Duodenal mucosa (tissue), 2 donors: ENCODE results near the gene ADAMTS2.

Source experiments
- H3K27ac ChIP-seq: one replicate; pipeline ENCODE4 v1.7.0; 2013; ENCODE audit warnings: low read depth, low read length
- H3K27me3 ChIP-seq, 2 donors: one replicate each; pipeline ENCODE4 v1.7.0; 2013; ENCODE audit warnings: low read length in 2 of 2, control low read depth in 1 of 2; ENCODE audit not compliant: insufficient read depth in 2 of 2, control insufficient read depth in 1 of 2
- H3K36me3 ChIP-seq, 2 donors: one replicate each; pipeline ENCODE4 v1.7.0; 2013; ENCODE audit warnings: low read length in 2 of 2, control low read depth in 1 of 2; ENCODE audit not compliant: insufficient read depth in 2 of 2, control insufficient read depth in 1 of 2
- H3K4me1 ChIP-seq, 2 donors: one replicate each; pipeline ENCODE4 v1.7.0; 2013; ENCODE audit warnings: low read length in 2 of 2, control low read depth in 1 of 2; ENCODE audit not compliant: insufficient read depth in 2 of 2, control insufficient read depth in 1 of 2
- H3K4me3 ChIP-seq, 2 donors: one replicate each; pipeline ENCODE4 v1.7.0; 2013; ENCODE audit warnings: low read length in 2 of 2, low read depth in 1 of 2
- H3K9ac ChIP-seq, 2 donors: one replicate each; pipeline ENCODE4 v1.7.0; 2013; ENCODE audit warnings: low read length in 2 of 2, low read depth in 1 of 2
- H3K9me3 ChIP-seq, 2 donors: one replicate each; pipeline ENCODE4 v1.7.0; 2013; ENCODE audit warnings: low read length in 2 of 2, control low read depth in 1 of 2; ENCODE audit not compliant: control insufficient read depth in 1 of 2

Gene ADAMTS2

DNA sequence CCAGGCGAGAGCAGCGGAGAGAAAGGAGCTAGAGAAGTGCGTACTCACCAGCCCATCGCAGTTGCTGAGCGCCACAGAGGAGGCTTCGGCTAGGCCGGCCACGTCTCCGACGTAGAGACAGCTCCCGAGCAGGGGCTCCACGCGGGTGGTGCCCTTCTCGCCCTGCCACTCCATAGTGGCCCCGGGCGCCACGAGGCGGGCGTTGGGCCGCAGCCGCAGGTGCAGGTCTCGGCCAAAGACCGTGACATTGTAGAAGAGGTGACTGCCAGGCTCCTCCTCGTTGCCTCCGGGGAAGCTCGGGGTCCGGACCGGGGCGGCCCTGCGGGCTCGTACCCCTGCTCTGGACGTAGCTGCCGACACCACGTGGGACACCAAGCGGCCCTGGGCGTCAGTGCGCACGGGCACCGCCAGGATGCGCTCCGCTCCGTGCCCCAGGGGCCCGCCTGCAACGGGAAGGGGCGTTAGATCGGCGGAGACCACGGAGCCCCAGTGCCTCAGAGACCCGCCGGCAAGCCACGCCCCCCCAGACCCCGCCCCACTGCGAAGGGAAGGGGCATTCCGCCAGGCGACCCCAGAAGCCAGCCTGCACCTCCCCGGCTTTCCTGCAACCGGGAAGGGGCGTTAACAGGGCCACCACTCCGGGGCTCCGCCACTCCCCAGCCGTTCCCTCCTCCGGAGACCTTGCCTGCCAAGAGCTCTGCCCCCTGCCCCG, 1.4 kb downstream of the ADAMTS2 start:
- H3K27ac ChIP-seq, result no peak overlapping the region
- no peaks in the 10 kb centered on the region for H3K9me3 ChIP-seq
- peaks cover 24 to 33% of the 10 kb centered on the region in 2 donors for H3K27me3 ChIP-seq
- H3K4me1 ChIP-seq, result no peaks in the 10 kb centered on the region
- no peaks in the 10 kb centered on the region for H3K36me3 ChIP-seq
- peak overlapping the region; percentile 35 to 50 for H3K4me3 ChIP-seq
- H3K9ac ChIP-seq, result no peak overlapping the region

DNA sequence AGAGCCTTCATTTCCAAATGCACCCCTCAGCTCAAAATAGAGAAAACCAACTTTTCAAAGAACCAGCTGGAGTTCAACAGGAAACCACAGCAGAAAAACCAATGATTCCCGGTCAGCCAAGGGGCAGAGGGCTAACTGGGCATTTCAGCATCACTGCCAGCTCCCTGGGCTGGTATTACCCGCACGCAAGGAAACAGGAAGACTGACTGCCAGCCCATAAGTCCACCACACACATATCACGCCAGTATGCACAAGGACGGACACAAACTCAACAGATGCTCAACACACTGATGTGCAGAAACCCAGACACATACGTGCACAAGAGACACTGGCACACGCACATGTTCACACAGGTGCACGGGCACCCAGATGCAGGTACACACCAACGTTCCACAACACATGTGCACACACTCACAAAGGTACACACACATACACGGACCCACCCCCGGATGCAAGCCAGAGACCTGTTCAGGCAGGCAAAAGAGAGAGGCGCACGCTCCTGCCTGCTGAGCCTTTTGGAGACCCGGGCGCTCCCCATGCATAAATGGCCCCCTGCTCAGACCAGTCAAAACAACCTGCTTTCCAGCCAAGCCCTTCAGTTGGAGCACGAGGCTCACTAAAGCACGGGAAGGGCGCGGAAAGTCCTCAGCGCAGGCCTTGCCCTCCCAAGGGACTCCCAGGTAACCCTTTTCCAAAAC, 2.1 kb downstream of the ADAMTS2 start:
- Histone ChIP-seq H3K27ac (no peak overlapping the region), H3K9ac (no peak overlapping the region), H3K4me1 (no peaks in the 10 kb centered on the region), H3K9me3 (no peaks in the 10 kb centered on the region), H3K4me3 (peak overlapping the region; percentile 35 to 40), H3K27me3 (peaks cover 24 to 33% of the 10 kb centered on the region in 2 donors), H3K36me3 (no peaks in the 10 kb centered on the region)

DNA sequence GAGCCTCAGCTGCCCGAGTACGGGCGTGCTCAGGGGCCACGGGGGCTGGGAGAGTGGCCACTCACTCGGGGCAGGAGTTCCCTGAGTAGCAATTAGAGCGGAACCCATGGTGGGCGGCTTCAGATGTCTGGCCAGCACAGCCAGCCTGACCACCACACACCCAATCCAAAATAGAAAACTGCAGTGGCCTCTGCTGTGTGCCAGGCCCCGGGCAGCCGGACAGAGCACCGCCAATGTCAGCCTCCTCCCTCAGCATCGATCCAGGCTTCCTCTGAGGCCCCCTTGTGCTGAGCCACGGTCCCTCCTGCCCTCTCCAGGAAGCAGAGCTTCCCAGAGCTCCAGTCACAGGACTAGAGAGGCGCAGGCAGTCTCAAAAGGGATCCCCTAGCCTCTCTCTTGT, 2.7 kb downstream of the ADAMTS2 start:
- no peak overlapping the region for H3K9ac ChIP-seq
- peaks cover 24 to 33% of the 10 kb centered on the region in 2 donors for H3K27me3 ChIP-seq
- H3K27ac ChIP-seq, result no peak overlapping the region
- no peaks in the 10 kb centered on the region for H3K9me3 ChIP-seq
- no peak overlapping the region for H3K4me3 ChIP-seq
- H3K4me1 ChIP-seq, result no peaks in the 10 kb centered on the region
- H3K36me3 ChIP-seq, result no peaks in the 10 kb centered on the region

DNA sequence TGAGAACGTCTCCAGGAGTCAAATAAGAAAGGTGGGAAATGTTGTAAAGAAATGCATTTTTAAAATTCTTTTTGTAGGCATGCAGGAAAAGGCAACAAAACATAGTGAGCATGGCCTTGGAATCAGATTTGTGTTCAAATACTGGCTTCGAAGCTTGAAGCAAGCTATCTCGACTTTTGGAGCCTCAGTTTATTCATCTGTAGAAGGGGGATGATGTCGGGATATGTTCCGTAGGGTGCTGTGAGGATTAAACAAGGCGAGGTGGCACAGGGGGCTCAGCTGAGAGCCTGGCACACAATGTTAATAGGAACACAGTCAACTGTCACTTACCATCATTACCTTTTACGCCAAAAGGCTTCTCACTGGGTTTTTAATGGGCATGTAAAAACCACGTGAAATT, 4.8 kb downstream of the ADAMTS2 start:
- H3K9ac ChIP-seq, result no peak overlapping the region
- H3K4me3 ChIP-seq, result no peak overlapping the region
- peaks cover 11 to 18% of the 10 kb centered on the region in 2 donors for H3K27me3 ChIP-seq
- H3K9me3 ChIP-seq, result no peaks in the 10 kb centered on the region
- H3K27ac ChIP-seq, result no peak overlapping the region
- no peaks in the 10 kb centered on the region for H3K4me1 ChIP-seq
- no peaks in the 10 kb centered on the region for H3K36me3 ChIP-seq

DNA sequence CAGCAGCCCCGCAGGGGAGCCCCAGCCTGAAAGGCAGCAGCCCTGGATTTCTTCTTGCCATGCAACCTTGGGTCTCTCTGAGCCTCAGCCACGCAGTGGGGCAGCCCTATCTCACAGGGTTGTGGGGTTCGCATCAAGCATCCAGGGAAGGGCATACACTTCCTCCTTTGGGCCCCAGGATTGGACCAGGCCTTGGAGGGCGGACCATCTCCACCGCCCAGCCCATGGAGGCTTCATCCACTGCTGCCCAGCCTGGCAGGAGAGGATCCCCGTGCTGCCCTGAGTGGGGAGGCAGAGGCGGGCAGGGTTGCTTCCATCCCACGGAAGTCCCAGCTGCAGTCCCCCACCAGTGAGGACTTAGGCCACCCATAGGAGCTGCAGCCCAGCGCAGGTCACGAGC, 5.3 kb downstream of the ADAMTS2 start:
- H3K4me3 ChIP-seq, result no peak overlapping the region
- H3K4me1 ChIP-seq, result no peaks in the 10 kb centered on the region
- no peaks in the 10 kb centered on the region for H3K9me3 ChIP-seq
- H3K9ac ChIP-seq, result no peak overlapping the region
- peaks cover 11 to 18% of the 10 kb centered on the region in 2 donors for H3K27me3 ChIP-seq
- H3K36me3 ChIP-seq, result no peaks in the 10 kb centered on the region
- H3K27ac ChIP-seq, result no peak overlapping the region

DNA sequence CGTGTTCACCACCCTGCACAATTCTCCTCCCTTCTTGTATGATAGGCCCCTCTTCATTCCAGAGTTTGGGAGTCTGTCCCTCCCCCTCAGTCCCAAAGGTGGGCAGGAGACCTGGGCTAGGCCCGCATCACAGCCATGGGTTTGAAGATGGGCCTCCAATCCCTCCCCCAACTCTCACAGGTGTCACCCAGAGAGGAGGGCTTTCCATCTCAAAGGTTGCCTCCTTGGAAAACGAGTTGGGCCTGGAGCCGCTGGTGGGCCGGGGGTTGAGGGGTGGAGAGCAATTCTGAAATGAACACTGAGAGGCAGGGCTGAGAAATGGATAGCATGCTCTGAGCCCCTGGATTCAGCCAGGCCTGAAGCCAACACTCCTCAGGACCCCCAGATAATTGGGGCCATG, 6.2 kb downstream of the ADAMTS2 start:
- H3K4me3 ChIP-seq, result no peak overlapping the region
- H3K27ac ChIP-seq, result no peak overlapping the region
- H3K4me1 ChIP-seq, result no peaks in the 10 kb centered on the region
- no peaks in the 10 kb centered on the region for H3K9me3 ChIP-seq
- H3K9ac ChIP-seq, result no peak overlapping the region
- peaks cover 11 to 13% of the 10 kb centered on the region in 2 donors for H3K27me3 ChIP-seq
- no peaks in the 10 kb centered on the region for H3K36me3 ChIP-seq

DNA sequence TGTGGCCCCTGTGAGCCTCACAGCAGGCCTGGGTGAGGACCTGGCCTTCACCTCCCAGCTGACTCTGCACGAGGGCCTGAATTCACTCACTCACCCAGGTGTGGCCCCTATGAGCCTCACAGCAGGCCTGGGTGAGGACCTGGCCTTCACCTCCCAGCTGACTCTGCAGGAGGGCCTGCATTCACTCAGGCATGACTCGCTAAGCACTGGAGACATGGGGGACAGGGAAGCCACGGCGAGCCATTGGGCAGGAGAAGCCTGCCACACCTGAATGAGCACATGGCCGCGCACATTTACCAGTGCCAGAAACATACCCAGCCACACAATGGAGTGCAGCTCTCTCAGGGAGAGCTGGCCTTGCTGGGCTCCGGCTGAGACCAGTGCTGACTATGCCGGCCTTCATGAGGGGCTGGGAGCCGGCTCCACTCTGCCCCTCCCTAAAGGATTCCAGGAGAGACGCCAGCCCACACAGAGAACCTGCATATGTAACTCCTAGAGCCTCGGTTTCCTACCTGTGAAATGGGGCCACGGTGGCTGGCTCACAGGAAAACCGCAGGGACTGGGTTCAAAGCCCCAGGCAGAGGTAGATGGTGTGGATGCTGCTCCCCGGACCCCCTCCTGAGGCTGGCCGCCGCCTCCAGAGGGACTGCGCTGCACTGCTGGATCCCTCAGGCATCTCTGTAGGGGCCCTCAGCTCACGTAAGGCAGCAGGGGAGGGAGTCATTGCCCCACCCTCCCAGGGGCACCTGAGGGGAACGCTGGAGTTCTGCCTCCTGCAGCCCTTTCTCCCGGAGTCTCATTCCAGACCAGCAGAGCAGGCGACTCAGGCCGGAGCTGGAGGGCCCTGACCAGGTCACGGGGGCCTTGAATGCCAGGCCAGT, 7.2 kb downstream of the ADAMTS2 start:
- no peaks in the 10 kb centered on the region for H3K36me3 ChIP-seq
- no peaks in the 10 kb centered on the region for H3K4me1 ChIP-seq
- H3K9ac ChIP-seq, result no peak overlapping the region
- H3K27ac ChIP-seq, result no peak overlapping the region
- H3K9me3 ChIP-seq, result no peaks in the 10 kb centered on the region
- H3K27me3 ChIP-seq, result peaks cover 3 to 5% of the 10 kb centered on the region in 2 donors
- no peak overlapping the region for H3K4me3 ChIP-seq

DNA sequence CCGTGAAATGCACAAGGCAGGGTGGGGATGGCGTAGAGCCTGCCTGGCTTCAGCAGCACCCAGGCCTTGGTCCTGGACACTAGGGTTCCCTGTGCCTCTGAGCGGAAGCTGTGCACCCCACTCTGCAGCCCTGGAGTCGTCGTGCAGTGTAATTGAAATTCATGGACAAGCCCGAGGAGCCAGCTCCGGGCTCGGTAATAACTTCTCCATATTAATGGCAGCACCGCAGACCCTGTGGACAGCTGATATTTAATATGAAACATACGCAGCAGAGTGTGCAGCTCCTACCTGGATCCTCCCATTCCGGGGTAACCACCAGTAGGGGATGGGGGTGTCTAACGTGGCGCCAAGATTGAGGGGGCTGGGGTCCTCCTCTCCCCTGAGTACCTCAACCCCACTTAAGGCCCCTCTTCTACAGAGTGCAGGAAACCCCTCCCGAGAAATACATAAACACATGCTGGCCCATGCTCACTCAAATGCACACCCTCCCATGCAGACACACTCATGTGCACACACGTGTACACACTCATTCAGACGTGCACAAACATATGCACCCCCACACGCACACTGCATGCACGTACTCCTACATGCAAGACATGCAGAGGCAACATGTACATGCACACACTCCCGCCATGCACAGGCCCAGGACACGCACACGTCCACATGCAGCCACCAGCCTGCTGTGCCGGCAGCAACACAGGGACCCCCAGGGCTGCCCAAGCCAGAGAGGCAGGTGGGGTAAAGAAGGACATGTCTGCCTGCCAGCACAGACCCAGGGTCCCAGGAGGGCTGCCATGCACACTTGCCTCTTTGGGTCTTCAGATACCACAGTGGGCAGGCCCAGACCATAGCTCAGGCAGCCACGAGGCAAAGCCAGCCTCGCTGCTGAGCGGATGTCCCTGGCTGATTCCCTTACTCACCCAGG, 8.1 kb downstream of the ADAMTS2 start:
- no peaks in the 10 kb centered on the region for H3K9me3 ChIP-seq
- no peak overlapping the region for H3K9ac ChIP-seq
- H3K4me1 ChIP-seq, result no peaks in the 10 kb centered on the region
- no peak overlapping the region for H3K4me3 ChIP-seq
- no peaks in the 10 kb centered on the region for H3K36me3 ChIP-seq
- H3K27me3 ChIP-seq, result no peaks in the 10 kb centered on the region
- H3K27ac ChIP-seq, result no peak overlapping the region

DNA sequence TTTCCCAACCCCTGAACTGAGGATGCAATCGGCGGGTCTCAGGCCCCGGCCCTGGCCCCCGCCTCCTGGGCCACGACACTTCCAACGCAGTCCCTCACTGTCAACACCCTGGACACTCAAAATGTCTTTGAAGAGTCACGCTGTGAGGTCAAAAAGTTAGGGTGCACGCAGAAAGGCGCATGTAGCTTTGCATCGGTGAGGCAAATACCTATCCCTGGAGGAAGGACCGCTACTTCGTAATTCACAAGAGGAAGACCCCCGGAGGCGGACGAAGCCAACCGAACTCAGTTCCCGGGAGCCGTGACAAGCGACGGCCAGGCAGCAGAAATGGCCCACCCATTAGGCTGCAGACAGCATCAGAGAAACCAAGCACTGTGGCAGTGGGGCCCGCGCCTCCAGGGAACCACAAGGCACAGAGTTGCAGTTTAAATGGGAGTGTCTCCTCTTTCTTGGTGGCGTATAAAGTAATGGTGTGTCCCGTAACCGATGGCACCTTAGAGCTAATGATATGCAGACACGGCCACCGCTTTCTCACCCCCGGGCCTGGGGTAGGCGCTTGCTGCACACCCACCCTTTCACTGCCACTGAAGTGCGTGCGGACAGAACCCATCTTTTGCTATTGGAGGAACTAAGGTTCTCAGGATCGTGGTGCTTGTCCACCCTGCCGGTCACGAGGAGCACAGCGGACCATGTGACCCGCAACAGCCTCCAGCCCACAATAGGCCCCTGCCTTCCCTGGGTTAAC, 9.0 kb downstream of the ADAMTS2 start:
- Histone ChIP-seq H3K4me1 (no peaks in the 10 kb centered on the region), H3K27ac (no peak overlapping the region), H3K9me3 (no peaks in the 10 kb centered on the region), H3K36me3 (no peaks in the 10 kb centered on the region), H3K4me3 (no peak overlapping the region), H3K9ac (no peak overlapping the region), H3K27me3 (no peaks in the 10 kb centered on the region)
